GM03348 (cell line): ENCODE measurements around the gene MGAT5B.

ENCODE experiments used
- DNase-seq: peaks from one replicate; pipeline ENCODE4 v3.0.0; 2012; ENCODE audit warnings: low spot score

MGAT5B gene

GRCh38 chr17:76880268-76880667, 12.1 kb downstream of the MGAT5B start:
- DNase-seq, result no peak

- no peak for DNase-seq
Measured at GRCh38 chr17:76880971-76881370, 12.8 kb downstream of the MGAT5B start.

- DNase-seq, result no peak
Measured at GRCh38 chr17:76881408-76881807, 13.2 kb downstream of the MGAT5B start.

GRCh38 chr17:76881966-76882365, 13.8 kb downstream of the MGAT5B start:
- DNase-seq, result no peak

- DNase-seq, result peak; percentile 31
Measured at GRCh38 chr17:76883744-76884525, 15.7 kb downstream of the MGAT5B start.

- DNase-seq, result no peak
Measured at GRCh38 chr17:76884995-76885893, 17.0 kb downstream of the MGAT5B start.

- DNase-seq, result no peak
Measured at GRCh38 chr17:76885894-76886290, 17.7 kb downstream of the MGAT5B start.

GRCh38 chr17:76886395-76886794, 18.2 kb downstream of the MGAT5B start:
- DNase-seq, result no peak

- no peak for DNase-seq
Measured at GRCh38 chr17:76887802-76888201, 19.6 kb downstream of the MGAT5B start.

GRCh38 chr17:76888661-76889060, 20.5 kb downstream of the MGAT5B start:
- no peak for DNase-seq

- DNase-seq, result no peak
Measured at GRCh38 chr17:76889323-76889722, 21.1 kb downstream of the MGAT5B start.

GRCh38 chr17:76892329-76892728, 24.1 kb downstream of the MGAT5B start:
- DNase-seq, result no peak

- no peak for DNase-seq
Measured at GRCh38 chr17:76893623-76894334, 25.6 kb downstream of the MGAT5B start.

- no peak for DNase-seq
Measured at GRCh38 chr17:76894842-76895241, 26.6 kb downstream of the MGAT5B start.

GRCh38 chr17:76897023-76897422, 28.8 kb downstream of the MGAT5B start:
- DNase-seq, result no peak

- no peak for DNase-seq
Measured at GRCh38 chr17:76899414-76899813, 31.2 kb downstream of the MGAT5B start.

GRCh38 chr17:76900723-76901122, 32.5 kb downstream of the MGAT5B start:
- DNase-seq, result no peak

GRCh38 chr17:76901542-76902197, 33.5 kb downstream of the MGAT5B start:
- DNase-seq, result no peak

- no peak for DNase-seq
Measured at GRCh38 chr17:76902476-76902875, 34.3 kb downstream of the MGAT5B start.

GRCh38 chr17:76903631-76904030, 35.4 kb downstream of the MGAT5B start:
- DNase-seq, result no peak

GRCh38 chr17:76904116-76904515, 35.9 kb downstream of the MGAT5B start:
- DNase-seq, result no peak

- DNase-seq, result no peak
Measured at GRCh38 chr17:76905036-76905435, 36.8 kb downstream of the MGAT5B start.
